SK-N-DZ (cell line): ENCODE measurements around the gene RPS19BP1. TPM values are rescaled to one million over a fixed set of nuclear protein-coding genes. Genes with fewer than 3 reads are reported as not detected.

ENCODE experiments used
- DNase-seq: peaks from one replicate; pipeline ENCODE4 v3.0.0-alpha.2; 2015; ENCODE audit warnings: low spot score
- polyA plus RNA-seq, 2 experiments: library from polyadenylated mRNA; depleted of rRNA; stranded (reverse); fragments of >200 nt; gene quantifications; 2 replicates each; pipeline ENCODE4 v1.2.3, GENCODE V29; 2014

RPS19BP1 gene
- polyA plus RNA-seq (2014; cell fraction: cytosol; rRNA removed), result 151 and 169 TPM in 2 replicates
- polyA plus RNA-seq (2014; cell fraction: nucleus; rRNA removed), result 143 and 168 TPM in 2 replicates

- DNase-seq, result peak; percentile 100
Measured at GRCh38 chr22:39532215-39533073, at the start of gene RPS19BP1. Gene RPS19BP1, minus strand, starts transcription at chr22:39532748. Its CDS starts 10 bp downstream, at chr22:39532738.

- DNase-seq, result no peak
Measured at GRCh38 chr22:39581303-39581702, 48.8 kb upstream of the RPS19BP1 start.

GRCh38 chr22:39580795-39581194, 48.2 kb upstream of the RPS19BP1 start:
- no peak for DNase-seq

- no peak for DNase-seq
Measured at GRCh38 chr22:39580006-39580441, 47.5 kb upstream of the RPS19BP1 start.

- DNase-seq, result no peak
Measured at GRCh38 chr22:39577900-39578299, 45.4 kb upstream of the RPS19BP1 start.

- no peak for DNase-seq
Measured at GRCh38 chr22:39577366-39577765, 44.8 kb upstream of the RPS19BP1 start.

GRCh38 chr22:39576027-39576426, 43.5 kb upstream of the RPS19BP1 start:
- DNase-seq, result no peak

- DNase-seq, result no peak
Measured at GRCh38 chr22:39575552-39575825, 42.9 kb upstream of the RPS19BP1 start.

GRCh38 chr22:39574779-39575551, 42.4 kb upstream of the RPS19BP1 start:
- no peak for DNase-seq

GRCh38 chr22:39571538-39571937, 39.0 kb upstream of the RPS19BP1 start:
- no peak for DNase-seq

GRCh38 chr22:39570665-39571064, 38.1 kb upstream of the RPS19BP1 start, which contains the start of gene CACNA1I:
Gene CACNA1I, plus strand, starts transcription at chr22:39570753. Its CDS starts 0 bp downstream, at chr22:39570753.
- DNase-seq, result no peak

- no peak for DNase-seq
Measured at GRCh38 chr22:39570226-39570625, 37.7 kb upstream of the RPS19BP1 start.

GRCh38 chr22:39569066-39569465, 36.5 kb upstream of the RPS19BP1 start:
- no peak for DNase-seq

- no peak for DNase-seq
Measured at GRCh38 chr22:39568278-39568981, 35.9 kb upstream of the RPS19BP1 start.

GRCh38 chr22:39567135-39567946, 34.8 kb upstream of the RPS19BP1 start:
- DNase-seq, result no peak

- DNase-seq, result no peak
Measured at GRCh38 chr22:39565414-39565944, 32.9 kb upstream of the RPS19BP1 start.

- no peak for DNase-seq
Measured at GRCh38 chr22:39563571-39564428, 31.3 kb upstream of the RPS19BP1 start.

GRCh38 chr22:39562839-39563489, 30.4 kb upstream of the RPS19BP1 start:
- DNase-seq, result no peak

- DNase-seq, result no peak
Measured at GRCh38 chr22:39560127-39560526, 27.6 kb upstream of the RPS19BP1 start.
